Liver (tissue), 9 donors: ENCODE data around the gene AADACL4. TPM values are rescaled to one million over a fixed set of nuclear protein-coding genes. Genes with fewer than 3 reads are reported as not detected.
A peak's percentile ranks its signal among the peaks of the same experiment; 100 is the strongest.

Source experiments
- DNase-seq: peaks from one replicate; pipeline ENCODE4 v3.0.0-alpha.2; 2017; ENCODE audit warnings: low spot score
- H3K27ac ChIP-seq, 2 donors: one replicate each; pipeline ENCODE4 v1.7.0; 2013; ENCODE audit warnings: inconsistent platforms in 2 of 2, low read length in 2 of 2, control low read depth in 1 of 2, low read depth in 1 of 2, mild to moderate bottlenecking in 1 of 2
- H3K27me3 ChIP-seq, 4 donors: one replicate each; pipeline versions ENCODE4 v1.6.1 to v1.7.0; 2013; ENCODE audit warnings: low read length in 3 of 4, inconsistent platforms in 1 of 4, mild to moderate bottlenecking in 1 of 4, moderate library complexity in 1 of 4; ENCODE audit not compliant: control insufficient read depth in 4 of 4, insufficient read depth in 4 of 4
- H3K36me3 ChIP-seq, 4 donors: one replicate each; pipeline versions ENCODE4 v1.6.1 to v1.7.0; 2013; ENCODE audit warnings: low read length in 3 of 4, mild to moderate bottlenecking in 3 of 4, low read depth in 1 of 4, moderate library complexity in 1 of 4; ENCODE audit not compliant: control insufficient read depth in 4 of 4, insufficient read depth in 3 of 4
- H3K4me1 ChIP-seq, 4 donors: one replicate each; pipeline versions ENCODE4 v1.6.1 to v1.7.0; 2013; ENCODE audit warnings: low read length in 3 of 4, mild to moderate bottlenecking in 3 of 4, moderate library complexity in 1 of 4; ENCODE audit not compliant: control insufficient read depth in 4 of 4, insufficient read depth in 4 of 4
- H3K4me3 ChIP-seq, 3 donors: one replicate each; pipeline versions ENCODE4 v1.6.1 to v1.7.0; 2013; ENCODE audit warnings: low read length in 3 of 3, control low read depth in 1 of 3, low read depth in 1 of 3, mild to moderate bottlenecking in 1 of 3
- H3K9ac ChIP-seq, 2 donors: one replicate each; pipeline ENCODE4 v1.7.0; 2013; ENCODE audit warnings: low read length in 2 of 2, mild to moderate bottlenecking in 2 of 2, moderate library complexity in 2 of 2, control low read depth in 1 of 2, low read depth in 1 of 2
- H3K9me3 ChIP-seq, 4 donors: one replicate each; pipeline versions ENCODE4 v1.6.1 to v1.7.0; 2013; ENCODE audit warnings: low read length in 3 of 4; ENCODE audit not compliant: control insufficient read depth in 4 of 4
- EGR1 ChIP-seq, 2 donors: IDR thresholded peaks; 2 replicates each; pipeline ENCODE4 v1.6.1; 2016 to 2018; ENCODE audit warnings: antibody characterized with exemption in 2 of 2, low read depth in 2 of 2
- FOXA1 ChIP-seq: IDR thresholded peaks from 2 replicates; pipeline ENCODE4 v1.6.1; 2016; ENCODE audit warnings: antibody characterized with exemption
- FOXA2 ChIP-seq: IDR thresholded peaks from 2 replicates; pipeline ENCODE4 v1.6.1; 2016; ENCODE audit warnings: antibody characterized with exemption
- GABPA ChIP-seq, 2 donors: IDR thresholded peaks in 1 of 2; conservative IDR thresholded peaks in 1 of 2; 2 replicates each; pipeline ENCODE4 v1.6.1; 2016; ENCODE audit warnings: antibody characterized with exemption in 2 of 2, mild to moderate bottlenecking in 1 of 2, moderate library complexity in 1 of 2
- HNF4A ChIP-seq, 2 donors: conservative IDR thresholded peaks; 2 replicates each; pipeline ENCODE4 v1.6.1; 2016; ENCODE audit warnings: antibody characterized with exemption in 2 of 2, mild to moderate bottlenecking in 2 of 2
- HNF4G ChIP-seq: IDR thresholded peaks from 2 replicates; pipeline ENCODE4 v1.6.1; 2016; ENCODE audit warnings: antibody characterized with exemption
- JUND ChIP-seq, 2 donors: IDR thresholded peaks; 2 replicates each; pipeline ENCODE4 v1.6.1; 2016; ENCODE audit warnings: antibody characterized with exemption in 2 of 2
- NR2F2 ChIP-seq: IDR thresholded peaks from 2 replicates; pipeline ENCODE4 v1.6.1; 2016; ENCODE audit warnings: antibody characterized with exemption
- RAD21 ChIP-seq, 2 donors: IDR thresholded peaks; 2 replicates each; pipeline ENCODE4 v1.6.1; 2016; ENCODE audit warnings: antibody characterized with exemption in 2 of 2, mild to moderate bottlenecking in 2 of 2
- RXRA ChIP-seq, 2 donors: IDR thresholded peaks; 2 replicates each; pipeline ENCODE4 v1.6.1; 2017 to 2018; ENCODE audit warnings: antibody characterized with exemption in 2 of 2, mild to moderate bottlenecking in 1 of 2
- SP1 ChIP-seq: IDR thresholded peaks from 2 replicates; pipeline ENCODE4 v1.6.1; 2018; ENCODE audit warnings: antibody characterized with exemption, mild to moderate bottlenecking
- TAF1 ChIP-seq: conservative IDR thresholded peaks from 2 replicates; pipeline ENCODE4 v1.6.1; 2016; ENCODE audit warnings: antibody characterized with exemption, mild to moderate bottlenecking
- YY1 ChIP-seq: IDR thresholded peaks from 2 replicates; pipeline ENCODE4 v1.6.1; 2016; ENCODE audit warnings: antibody characterized with exemption, mild to moderate bottlenecking
- WGBS: extraction: QIAGEN DNeasy Blood & Tissue Kit; methylation state at CpG from one replicate; pipeline ENCODE4 v1.1.7; 2013; 5-methylcytosine and 5-hydroxymethylcytosine counted together
- polyA plus RNA-seq, 2 donors: library from polyadenylated mRNA; stranded (reverse) in 1 of 2; unstranded in 1 of 2; fragments of 200-250 nt in 1 of 2; fragments of >200 nt in 1 of 2; fragmentation: Nextera tagmentation in 1 of 2; extraction: Ambion mirVana in 1 of 2; gene quantifications; one replicate each; pipeline versions ENCODE4 v1.2.1 to v1.2.3, GENCODE V29; 2013 to 2015
- total RNA-seq, 2 donors: library from RNA; depleted of rRNA; stranded (reverse); fragments of >200 nt; gene quantifications; one replicate each; pipeline ENCODE4 v1.2.3, GENCODE V29; 2014
- TF ChIP-seq, protein P1 (sequence below): IDR thresholded peaks from 2 replicates; pipeline ENCODE4 v1.6.1; 2016; ENCODE audit warnings: antibody characterized with exemption
- TF ChIP-seq, protein P2 (sequence below): IDR thresholded peaks from 2 replicates; pipeline ENCODE4 v1.6.1; 2016; ENCODE audit warnings: antibody characterized with exemption
- TF ChIP-seq, protein P3 (sequence below): fragments of 150-350 bp; IDR thresholded peaks from 2 replicates; pipeline ENCODE4 v1.5.1; 2017; ENCODE audit warnings: improper control_type of control experiment, low read depth, low read length; ENCODE audit not compliant: missing input control
- TF ChIP-seq, protein P4 (sequence below): IDR thresholded peaks from 2 replicates; pipeline ENCODE4 v1.6.1; 2016; ENCODE audit warnings: antibody characterized with exemption
- TF ChIP-seq, protein P5 (sequence below): IDR thresholded peaks from 2 replicates; pipeline ENCODE4 v1.6.1; 2016; ENCODE audit warnings: antibody characterized with exemption, mild to moderate bottlenecking
- donor health status: healthy.
- donor health status: healthy.
- donor health status: healthy.
- donor health status: healthy.
- donor health status: healthy.

The AADACL4 gene
- total and polyA plus RNA-seq, 4 donors = not detected

DNA sequence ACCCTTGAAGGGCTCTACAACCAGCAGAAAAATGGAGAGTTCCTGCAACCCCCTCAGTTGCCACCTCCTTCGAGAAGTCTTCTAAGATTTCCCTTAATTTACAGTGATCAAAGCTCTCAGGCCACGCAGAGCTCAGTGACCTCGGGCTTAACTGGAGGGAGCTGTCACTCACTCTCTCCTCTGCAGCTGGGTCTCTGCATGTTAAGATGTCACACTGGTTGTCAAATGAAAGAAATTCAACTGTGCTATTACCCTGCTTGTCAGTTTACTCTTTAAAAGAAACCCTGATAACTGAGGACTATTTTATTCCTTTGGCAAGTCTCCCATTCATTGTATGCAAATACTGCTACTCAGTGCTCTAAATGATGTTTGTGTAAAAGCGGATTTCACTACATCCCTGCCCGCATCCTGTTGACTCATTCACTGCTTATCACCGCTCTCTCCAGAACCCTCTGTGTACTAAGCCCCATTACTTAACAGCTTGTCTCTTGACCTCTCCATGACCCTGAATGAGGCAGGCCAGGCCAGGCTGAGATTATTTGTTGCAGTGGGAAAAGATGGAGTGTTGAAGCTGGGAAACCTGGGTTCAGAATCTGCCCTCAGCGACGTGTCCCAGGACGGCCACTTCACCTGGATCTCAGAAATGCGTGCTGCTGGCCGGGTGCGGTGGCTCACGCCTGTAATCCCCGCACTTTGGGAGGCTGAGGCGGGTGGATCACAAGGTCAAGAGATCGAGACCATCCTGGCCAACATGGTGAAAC lies 39.6 kb upstream of the AADACL4 start:
- Histone ChIP-seq H3K4me3 (no peak overlapping the region), H3K9ac (peak overlapping the region; percentile 58 to 78), H3K27ac (peak overlapping the region; percentile 94 to 96), H3K36me3 (peaks cover 0 to 4% (median 1%) of the 10 kb centered on the region in 4 donors), H3K4me1 (peaks cover 36 to 80% (median 74%) of the 10 kb centered on the region in 4 donors), H3K27me3 (no peaks in the 10 kb centered on the region), H3K9me3 (no peaks in the 10 kb centered on the region)
- TF ChIP-seq RAD21 (IDR thresholded peaks at IDR 0.05) = peak; percentile 55 to 65
- TF ChIP-seq, protein P1, sequence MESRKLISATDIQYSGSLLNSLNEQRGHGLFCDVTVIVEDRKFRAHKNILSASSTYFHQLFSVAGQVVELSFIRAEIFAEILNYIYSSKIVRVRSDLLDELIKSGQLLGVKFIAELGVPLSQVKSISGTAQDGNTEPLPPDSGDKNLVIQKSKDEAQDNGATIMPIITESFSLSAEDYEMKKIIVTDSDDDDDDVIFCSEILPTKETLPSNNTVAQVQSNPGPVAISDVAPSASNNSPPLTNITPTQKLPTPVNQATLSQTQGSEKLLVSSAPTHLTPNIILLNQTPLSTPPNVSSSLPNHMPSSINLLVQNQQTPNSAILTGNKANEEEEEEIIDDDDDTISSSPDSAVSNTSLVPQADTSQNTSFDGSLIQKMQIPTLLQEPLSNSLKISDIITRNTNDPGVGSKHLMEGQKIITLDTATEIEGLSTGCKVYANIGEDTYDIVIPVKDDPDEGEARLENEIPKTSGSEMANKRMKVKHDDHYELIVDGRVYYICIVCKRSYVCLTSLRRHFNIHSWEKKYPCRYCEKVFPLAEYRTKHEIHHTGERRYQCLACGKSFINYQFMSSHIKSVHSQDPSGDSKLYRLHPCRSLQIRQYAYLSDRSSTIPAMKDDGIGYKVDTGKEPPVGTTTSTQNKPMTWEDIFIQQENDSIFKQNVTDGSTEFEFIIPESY = peak; percentile 58
- TF ChIP-seq JUND (IDR thresholded peaks at IDR 0.05) = peak; percentile 95 to 96
- peak; percentile 14 for TF ChIP-seq HNF4G
- TF ChIP-seq TAF1 = no peak
- TF ChIP-seq HNF4A (conservative IDR thresholded peaks at IDR 0.05) = peak; percentile 68 to 83
- TF ChIP-seq SP1 = peak; percentile 88
- TF ChIP-seq, protein P2, sequence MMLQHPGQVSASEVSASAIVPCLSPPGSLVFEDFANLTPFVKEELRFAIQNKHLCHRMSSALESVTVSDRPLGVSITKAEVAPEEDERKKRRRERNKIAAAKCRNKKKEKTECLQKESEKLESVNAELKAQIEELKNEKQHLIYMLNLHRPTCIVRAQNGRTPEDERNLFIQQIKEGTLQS = peak; percentile 70
- TF ChIP-seq NR2F2 = peak; percentile 95
- TF ChIP-seq RXRA (IDR thresholded peaks at IDR 0.05) = peak; percentile 98
- TF ChIP-seq, protein P3, sequence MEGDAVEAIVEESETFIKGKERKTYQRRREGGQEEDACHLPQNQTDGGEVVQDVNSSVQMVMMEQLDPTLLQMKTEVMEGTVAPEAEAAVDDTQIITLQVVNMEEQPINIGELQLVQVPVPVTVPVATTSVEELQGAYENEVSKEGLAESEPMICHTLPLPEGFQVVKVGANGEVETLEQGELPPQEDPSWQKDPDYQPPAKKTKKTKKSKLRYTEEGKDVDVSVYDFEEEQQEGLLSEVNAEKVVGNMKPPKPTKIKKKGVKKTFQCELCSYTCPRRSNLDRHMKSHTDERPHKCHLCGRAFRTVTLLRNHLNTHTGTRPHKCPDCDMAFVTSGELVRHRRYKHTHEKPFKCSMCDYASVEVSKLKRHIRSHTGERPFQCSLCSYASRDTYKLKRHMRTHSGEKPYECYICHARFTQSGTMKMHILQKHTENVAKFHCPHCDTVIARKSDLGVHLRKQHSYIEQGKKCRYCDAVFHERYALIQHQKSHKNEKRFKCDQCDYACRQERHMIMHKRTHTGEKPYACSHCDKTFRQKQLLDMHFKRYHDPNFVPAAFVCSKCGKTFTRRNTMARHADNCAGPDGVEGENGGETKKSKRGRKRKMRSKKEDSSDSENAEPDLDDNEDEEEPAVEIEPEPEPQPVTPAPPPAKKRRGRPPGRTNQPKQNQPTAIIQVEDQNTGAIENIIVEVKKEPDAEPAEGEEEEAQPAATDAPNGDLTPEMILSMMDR = no peak
- TF ChIP-seq, protein P4, sequence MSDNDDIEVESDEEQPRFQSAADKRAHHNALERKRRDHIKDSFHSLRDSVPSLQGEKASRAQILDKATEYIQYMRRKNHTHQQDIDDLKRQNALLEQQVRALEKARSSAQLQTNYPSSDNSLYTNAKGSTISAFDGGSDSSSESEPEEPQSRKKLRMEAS = peak; percentile 83
- peak; percentile 85 for TF ChIP-seq FOXA2
- peak; percentile 76 for TF ChIP-seq FOXA1
- TF ChIP-seq YY1 = peak; percentile 84
- no peak for TF ChIP-seq EGR1 (IDR thresholded peaks at IDR 0.05; ENCODE audit: low read depth in 2 of 2)
- peak in 1 of 2 donors; percentile 58 for TF ChIP-seq GABPA (IDR thresholded peaks at IDR 0.05 in 1 of 2, conservative IDR thresholded peaks at IDR 0.05 in 1 of 2)
- TF ChIP-seq, protein P5, sequence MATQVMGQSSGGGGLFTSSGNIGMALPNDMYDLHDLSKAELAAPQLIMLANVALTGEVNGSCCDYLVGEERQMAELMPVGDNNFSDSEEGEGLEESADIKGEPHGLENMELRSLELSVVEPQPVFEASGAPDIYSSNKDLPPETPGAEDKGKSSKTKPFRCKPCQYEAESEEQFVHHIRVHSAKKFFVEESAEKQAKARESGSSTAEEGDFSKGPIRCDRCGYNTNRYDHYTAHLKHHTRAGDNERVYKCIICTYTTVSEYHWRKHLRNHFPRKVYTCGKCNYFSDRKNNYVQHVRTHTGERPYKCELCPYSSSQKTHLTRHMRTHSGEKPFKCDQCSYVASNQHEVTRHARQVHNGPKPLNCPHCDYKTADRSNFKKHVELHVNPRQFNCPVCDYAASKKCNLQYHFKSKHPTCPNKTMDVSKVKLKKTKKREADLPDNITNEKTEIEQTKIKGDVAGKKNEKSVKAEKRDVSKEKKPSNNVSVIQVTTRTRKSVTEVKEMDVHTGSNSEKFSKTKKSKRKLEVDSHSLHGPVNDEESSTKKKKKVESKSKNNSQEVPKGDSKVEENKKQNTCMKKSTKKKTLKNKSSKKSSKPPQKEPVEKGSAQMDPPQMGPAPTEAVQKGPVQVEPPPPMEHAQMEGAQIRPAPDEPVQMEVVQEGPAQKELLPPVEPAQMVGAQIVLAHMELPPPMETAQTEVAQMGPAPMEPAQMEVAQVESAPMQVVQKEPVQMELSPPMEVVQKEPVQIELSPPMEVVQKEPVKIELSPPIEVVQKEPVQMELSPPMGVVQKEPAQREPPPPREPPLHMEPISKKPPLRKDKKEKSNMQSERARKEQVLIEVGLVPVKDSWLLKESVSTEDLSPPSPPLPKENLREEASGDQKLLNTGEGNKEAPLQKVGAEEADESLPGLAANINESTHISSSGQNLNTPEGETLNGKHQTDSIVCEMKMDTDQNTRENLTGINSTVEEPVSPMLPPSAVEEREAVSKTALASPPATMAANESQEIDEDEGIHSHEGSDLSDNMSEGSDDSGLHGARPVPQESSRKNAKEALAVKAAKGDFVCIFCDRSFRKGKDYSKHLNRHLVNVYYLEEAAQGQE = peak; percentile 54
- DNase-seq = no peak
- WGBS = 41% methylated on average over 16 of the region's 16 CpGs
